NCI-H1092 treated with DMSO at 0.1 percent for 48 hours (cell line): ENCODE data around the gene KTN1.

Source experiments
- DNase-seq: peaks from one replicate; lab custom pipeline; 2025; lab: John Stamatoyannopoulos, UW

Gene KTN1, protein sequence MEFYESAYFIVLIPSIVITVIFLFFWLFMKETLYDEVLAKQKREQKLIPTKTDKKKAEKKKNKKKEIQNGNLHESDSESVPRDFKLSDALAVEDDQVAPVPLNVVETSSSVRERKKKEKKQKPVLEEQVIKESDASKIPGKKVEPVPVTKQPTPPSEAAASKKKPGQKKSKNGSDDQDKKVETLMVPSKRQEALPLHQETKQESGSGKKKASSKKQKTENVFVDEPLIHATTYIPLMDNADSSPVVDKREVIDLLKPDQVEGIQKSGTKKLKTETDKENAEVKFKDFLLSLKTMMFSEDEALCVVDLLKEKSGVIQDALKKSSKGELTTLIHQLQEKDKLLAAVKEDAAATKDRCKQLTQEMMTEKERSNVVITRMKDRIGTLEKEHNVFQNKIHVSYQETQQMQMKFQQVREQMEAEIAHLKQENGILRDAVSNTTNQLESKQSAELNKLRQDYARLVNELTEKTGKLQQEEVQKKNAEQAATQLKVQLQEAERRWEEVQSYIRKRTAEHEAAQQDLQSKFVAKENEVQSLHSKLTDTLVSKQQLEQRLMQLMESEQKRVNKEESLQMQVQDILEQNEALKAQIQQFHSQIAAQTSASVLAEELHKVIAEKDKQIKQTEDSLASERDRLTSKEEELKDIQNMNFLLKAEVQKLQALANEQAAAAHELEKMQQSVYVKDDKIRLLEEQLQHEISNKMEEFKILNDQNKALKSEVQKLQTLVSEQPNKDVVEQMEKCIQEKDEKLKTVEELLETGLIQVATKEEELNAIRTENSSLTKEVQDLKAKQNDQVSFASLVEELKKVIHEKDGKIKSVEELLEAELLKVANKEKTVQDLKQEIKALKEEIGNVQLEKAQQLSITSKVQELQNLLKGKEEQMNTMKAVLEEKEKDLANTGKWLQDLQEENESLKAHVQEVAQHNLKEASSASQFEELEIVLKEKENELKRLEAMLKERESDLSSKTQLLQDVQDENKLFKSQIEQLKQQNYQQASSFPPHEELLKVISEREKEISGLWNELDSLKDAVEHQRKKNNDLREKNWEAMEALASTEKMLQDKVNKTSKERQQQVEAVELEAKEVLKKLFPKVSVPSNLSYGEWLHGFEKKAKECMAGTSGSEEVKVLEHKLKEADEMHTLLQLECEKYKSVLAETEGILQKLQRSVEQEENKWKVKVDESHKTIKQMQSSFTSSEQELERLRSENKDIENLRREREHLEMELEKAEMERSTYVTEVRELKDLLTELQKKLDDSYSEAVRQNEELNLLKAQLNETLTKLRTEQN (N-terminal part only)

DNA sequence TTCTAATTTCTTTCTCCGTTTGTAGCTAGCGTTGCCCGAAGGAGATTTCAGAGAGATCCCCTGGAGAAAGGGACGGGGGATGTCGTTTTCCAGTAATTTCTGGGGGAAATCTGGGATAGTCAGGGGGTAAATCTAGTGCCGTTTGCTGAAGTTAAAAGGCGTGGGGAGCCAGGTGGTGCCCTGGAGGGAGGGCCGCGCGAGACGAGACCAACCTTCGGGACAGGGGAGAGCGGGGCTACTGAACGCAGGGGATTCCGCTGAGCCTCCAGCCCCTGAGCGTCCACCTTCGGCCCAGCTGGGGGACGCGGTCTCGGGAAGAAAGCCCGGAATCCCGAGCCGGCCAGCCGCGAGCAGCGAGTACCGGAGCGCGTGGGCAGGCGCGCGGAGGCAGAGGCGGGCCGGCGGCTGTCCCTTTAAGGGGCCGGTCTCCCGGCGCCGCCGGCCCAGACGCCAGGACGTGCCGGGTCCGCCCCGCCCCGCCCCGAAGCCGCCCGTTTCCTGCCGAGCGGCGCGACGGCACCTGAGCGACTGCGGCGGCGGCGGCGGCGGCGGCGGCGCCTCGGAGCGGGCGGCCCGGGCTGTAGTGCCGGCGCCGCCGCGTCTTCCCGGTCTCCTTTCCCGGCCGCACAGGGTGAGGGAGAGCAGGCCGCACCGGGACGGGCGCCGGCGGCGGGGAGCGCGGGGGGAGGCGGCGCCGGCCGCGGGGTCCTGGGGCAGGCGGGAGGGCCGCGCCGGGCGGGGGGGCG, at the start of gene KTN1:
KTN1 (plus strand) TSS at position 484 of the 746 bp plus-strand sequence. CDS start 31,842 bp downstream, outside the sequence.
- DNase-seq, result peak; percentile 89

GRCh38 chr14:55530464-55530863, 49.5 kb upstream of the KTN1 start:
- no peak for DNase-seq

- no peak for DNase-seq
These were observed 47.2 kb upstream of the KTN1 start for GRCh38 chr14:55532645-55533344.

GRCh38 chr14:55533960-55534359, 46.0 kb upstream of the KTN1 start:
- no peak for DNase-seq

DNA sequence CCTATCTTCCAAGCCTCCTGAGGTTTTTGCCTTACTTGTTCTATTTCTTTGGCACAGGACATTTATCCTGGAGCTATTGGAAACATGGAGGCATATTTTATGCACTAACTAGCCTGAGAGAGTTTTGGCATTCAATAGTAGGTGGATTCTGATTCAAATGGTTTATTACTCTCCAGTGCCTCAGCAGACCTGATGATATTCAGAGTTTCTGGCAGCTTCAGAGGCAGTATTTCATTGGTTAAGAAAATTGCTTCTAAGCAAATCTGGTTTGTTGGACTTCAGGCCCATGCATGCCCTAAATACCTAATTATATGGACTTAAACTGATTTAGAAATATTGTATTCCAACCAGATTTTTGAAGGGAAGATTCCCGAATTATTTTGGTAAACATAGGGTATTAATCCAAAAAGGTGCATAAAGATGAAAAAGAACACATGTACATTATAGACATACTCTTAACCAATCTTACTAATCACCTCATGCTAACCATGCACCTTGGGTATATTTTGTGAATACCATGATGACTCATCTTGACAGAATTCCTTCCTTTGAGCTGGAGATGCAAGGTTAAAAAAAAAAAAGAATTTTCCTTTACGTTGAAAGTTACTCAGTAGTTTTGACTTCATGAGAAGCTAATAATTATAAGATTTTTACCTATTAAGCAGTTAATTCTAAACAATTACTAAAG, 44.3 kb upstream of the KTN1 start:
- DNase-seq, result no peak

- DNase-seq, result no peak
These were observed 43.8 kb upstream of the KTN1 start for GRCh38 chr14:55536204-55536708.

- DNase-seq, result no peak
These were observed 42.2 kb upstream of the KTN1 start for GRCh38 chr14:55537782-55538181.

- no peak for DNase-seq
These were observed 40.0 kb upstream of the KTN1 start for GRCh38 chr14:55539975-55540374.

GRCh38 chr14:55540847-55541773, 38.9 kb upstream of the KTN1 start:
- no peak for DNase-seq

GRCh38 chr14:55545779-55546178, 34.2 kb upstream of the KTN1 start:
- DNase-seq, result no peak

DNA sequence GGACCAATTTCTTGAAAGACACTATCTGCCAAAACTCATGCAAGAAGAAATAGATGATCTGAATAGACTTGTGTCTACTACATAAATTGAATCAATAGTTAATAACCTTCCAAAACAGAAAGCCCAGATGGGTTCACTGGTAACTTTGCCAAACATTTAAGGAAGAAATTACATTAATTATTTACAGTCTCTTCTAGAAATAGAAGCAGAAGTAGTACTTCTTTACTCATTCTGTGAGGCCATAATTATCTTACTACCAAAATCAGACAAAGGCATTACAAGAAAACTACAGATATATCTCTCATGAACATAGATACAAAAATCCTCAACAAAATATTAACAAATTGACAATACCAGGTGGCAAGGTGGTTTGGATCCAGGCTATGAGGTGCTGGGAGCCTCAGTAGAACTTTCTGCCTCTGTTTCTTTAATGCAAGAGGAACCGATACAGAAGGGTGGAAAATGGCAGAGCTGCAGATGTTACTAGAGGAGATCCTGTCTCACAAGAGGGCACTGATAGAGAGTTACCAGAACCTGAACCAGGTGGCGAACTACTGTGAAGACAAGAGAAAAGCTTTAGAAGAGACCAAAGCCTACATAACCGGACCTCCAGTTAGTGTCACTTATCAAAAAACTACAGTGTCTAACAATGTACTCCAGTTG, 33.7 kb upstream of the KTN1 start:
- no peak for DNase-seq

DNA sequence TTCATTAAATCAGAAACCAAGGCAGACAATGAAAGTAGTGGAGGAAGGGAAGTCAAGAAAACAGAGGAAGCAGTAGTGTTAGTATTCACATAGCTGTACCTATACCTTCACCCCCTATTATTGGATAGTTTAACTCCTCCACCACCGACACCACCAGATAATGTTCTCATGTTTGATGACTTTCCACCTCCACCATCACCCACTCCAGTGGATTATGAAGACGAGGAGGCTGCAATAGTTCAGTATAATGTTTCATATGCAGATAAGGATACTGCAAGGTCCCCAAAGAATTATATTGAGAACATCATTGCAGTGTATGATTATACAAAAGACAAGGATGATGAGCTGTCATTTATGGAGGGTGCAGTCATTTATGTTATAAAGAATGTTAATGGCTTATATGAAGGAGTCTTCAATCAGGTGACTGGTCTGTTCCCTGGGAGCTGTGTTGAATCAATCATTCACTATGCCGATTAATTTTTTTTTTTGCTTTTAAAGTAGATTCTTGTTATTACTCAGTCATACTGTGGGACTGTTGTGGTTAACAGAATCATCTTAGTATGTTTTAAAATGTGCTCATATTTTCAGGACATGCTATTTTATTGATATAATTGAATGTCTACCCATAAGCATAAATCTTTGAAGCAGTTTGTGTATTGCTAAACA, 32.2 kb upstream of the KTN1 start:
- DNase-seq, result no peak

DNA sequence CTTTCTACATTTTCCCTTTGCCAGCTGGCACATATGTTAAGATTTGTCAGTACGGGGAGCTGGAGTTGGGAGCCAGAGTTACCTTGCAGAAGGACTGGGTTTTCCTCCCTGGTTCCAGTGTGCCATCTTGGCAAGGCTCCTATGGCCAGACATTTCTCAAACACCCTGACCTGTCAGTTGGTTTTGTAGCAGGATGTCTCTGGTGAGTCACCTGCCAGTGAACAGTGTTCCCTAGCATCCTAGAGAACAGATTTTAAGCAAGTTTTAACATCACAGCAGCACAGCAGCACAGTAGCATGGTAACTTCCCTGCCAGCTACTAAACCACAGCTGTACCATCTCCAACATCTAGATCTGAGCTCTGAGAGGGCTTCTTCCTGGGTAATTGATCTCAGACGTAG, 26.2 kb upstream of the KTN1 start:
- no peak for DNase-seq

DNA sequence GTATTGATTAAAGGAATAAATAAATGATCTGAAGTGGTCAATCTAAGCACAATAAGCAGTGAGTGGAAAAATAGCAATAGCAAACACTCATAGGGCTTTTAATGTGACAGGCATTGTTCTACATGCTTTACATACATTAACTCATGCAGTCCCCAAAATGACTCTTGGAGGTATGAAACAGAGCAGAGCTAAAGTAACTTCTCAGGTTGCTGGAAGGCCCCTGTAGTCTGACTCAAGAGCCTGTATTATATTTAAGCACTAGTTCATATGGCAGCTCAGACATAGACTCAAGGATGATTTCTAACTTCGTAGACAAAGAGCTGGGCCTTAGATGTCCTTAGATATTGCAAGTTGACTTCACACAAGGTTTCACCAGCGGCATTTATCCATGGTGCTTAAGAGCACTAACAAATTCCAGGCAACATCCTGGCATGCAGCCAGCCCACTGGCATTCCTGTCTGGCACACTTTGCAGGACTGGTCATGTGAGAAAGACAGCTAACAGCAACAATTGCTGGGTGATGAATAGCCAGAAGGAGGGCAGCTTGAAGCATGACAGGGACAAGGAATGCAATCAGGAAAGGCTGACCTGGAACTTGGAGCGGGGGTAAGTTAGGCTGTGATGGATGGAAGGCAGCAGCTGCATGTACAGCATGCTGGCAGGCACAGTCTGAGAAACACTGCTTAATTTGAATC, 22.9 kb upstream of the KTN1 start:
- peak; percentile 43 for DNase-seq

DNA sequence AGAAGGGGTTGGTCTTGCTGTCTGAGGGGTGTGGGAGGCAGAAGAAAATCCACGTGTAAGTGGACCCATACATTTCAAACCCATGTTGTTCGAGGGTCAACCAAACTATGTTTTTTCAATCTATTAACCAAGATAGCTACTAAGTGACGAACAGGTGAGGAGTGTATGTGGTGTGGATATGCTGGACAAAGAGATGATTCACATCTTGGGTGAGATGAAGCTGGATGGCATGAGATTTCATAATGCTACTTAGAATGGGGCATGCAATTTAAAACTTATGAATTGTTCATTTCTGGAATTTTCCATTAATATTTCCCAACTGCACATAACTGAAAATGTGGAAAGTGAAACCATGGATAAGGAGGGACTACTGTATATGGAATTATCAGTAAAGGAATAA, 17.9 kb upstream of the KTN1 start:
- no peak for DNase-seq

DNA sequence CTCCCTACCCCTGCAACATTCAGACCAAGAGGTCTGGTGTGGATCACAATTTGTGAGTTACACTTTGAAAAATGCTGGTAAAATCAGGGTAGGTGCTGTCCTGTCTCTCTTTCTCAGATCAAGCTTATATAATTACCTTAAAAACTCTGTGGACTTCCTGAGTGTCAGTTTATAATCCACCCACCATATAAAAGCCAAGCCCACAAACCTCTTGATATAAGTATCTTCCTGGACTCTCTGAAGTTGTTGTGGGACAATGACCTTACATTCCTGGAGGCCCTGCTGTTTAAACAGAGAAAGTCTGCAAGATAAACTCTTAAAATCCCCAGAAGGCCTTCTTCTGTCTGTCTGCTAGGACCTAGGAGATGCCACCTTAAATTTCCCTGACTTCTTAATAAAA, 11.4 kb upstream of the KTN1 start:
- no peak for DNase-seq
